PC-3 (cell line): ENCODE results near the gene ZNF621. TPM values are rescaled to one million over a fixed set of nuclear protein-coding genes. Genes with fewer than 3 reads are reported as not detected.

Experiments
- ATAC-seq: fragments of 200-7000 bp; cut with Tn5 transposase; 2 replicates; pipeline ENCODE4 v1.9.1; 2020; ENCODE audit warnings: mild to moderate bottlenecking, moderate library complexity
- BruUV-seq: library from RNA; stranded (reverse); fragments of 400-500 nt; replicated peaks from 2 replicates; lab custom pipeline; 2021; lab: Mats Ljungman, UMichigan
- CTCF ChIA-PET: fragments of 300-600 bp; sonication (Branson Sonifier 250); formaldehyde crosslinking; loops from one replicate; lab custom pipeline; 2022; ENCODE audit warnings: antibody characterized with exemption; lab: Charles Lee
- POLR2A ChIA-PET: fragments of 300-600 bp; sonication (Branson Sonifier 250); formaldehyde crosslinking; loops from one replicate; lab custom pipeline; 2022; ENCODE audit warnings: antibody characterized with exemption; ENCODE audit not compliant: unreplicated experiment; lab: Charles Lee
- DNase-seq: peaks from one replicate; pipeline ENCODE4 v3.0.0-alpha.2; 2015
- H2AFZ ChIP-seq: fragments of 300-600 bp; sonication (generic); 2 replicates; pipeline ENCODE4 v1.6.0; 2016; ENCODE audit warnings: antibody characterized with exemption, low read length
- H3F3A ChIP-seq: fragments of 300-600 bp; sonication (generic); one replicate; pipeline ENCODE4 v1.6.0; 2017; ENCODE audit warnings: antibody characterized with exemption, low read length, control low read depth, mild to moderate bottlenecking; ENCODE audit not compliant: unreplicated experiment
- H3K27ac ChIP-seq: fragments of 300-600 bp; sonication (generic); 2 replicates; pipeline ENCODE4 v1.5.1; 2016; ENCODE audit warnings: mild to moderate bottlenecking, low read length
- H3K27me3 ChIP-seq: fragments of 300-600 bp; sonication (generic); 2 replicates; pipeline ENCODE4 v1.6.1; 2016; ENCODE audit warnings: low read length, mixed read lengths
- H3K36me3 ChIP-seq: fragments of 300-600 bp; sonication (generic); 2 replicates; pipeline ENCODE4 v1.6.1; 2016; ENCODE audit warnings: low read depth, mixed run types, low read length, mixed read lengths
- H3K4me1 ChIP-seq: fragments of 300-600 bp; sonication (generic); 2 replicates; pipeline ENCODE4 v1.5.1; 2016; ENCODE audit warnings: low read length; ENCODE audit not compliant: insufficient read depth
- H3K4me2 ChIP-seq: fragments of 300-600 bp; sonication (generic); 2 replicates; pipeline ENCODE4 v1.6.0; 2016; ENCODE audit warnings: low read length
- H3K4me3 ChIP-seq: fragments of 300-600 bp; sonication (generic); 2 replicates; pipeline ENCODE4 v1.5.1; 2016; ENCODE audit warnings: mild to moderate bottlenecking, low read length, mixed read lengths
- H3K79me2 ChIP-seq: fragments of 300-600 bp; sonication (generic); 2 replicates; pipeline ENCODE4 v1.6.1; 2017; ENCODE audit warnings: low read length, mixed read lengths
- H3K9ac ChIP-seq: fragments of 300-600 bp; sonication (generic); 2 replicates; pipeline ENCODE4 v1.6.0; 2016; ENCODE audit warnings: mild to moderate bottlenecking, low read length
- H3K9me2 ChIP-seq: fragments of 300-600 bp; sonication (generic); replicated peaks from 2 replicates; pipeline ENCODE4 v1.6.1; 2016; ENCODE audit warnings: mixed run types, low read length, mixed read lengths
- H3K9me3 ChIP-seq: fragments of 300-600 bp; sonication (generic); 2 replicates; pipeline ENCODE4 v1.6.1; 2016; ENCODE audit warnings: low read length, mixed read lengths
- H4K20me1 ChIP-seq: fragments of 300-600 bp; sonication (generic); 2 replicates; pipeline ENCODE4 v1.6.1; 2016; ENCODE audit warnings: low read length, mixed read lengths
- EZH2 ChIP-seq: fragments of 300-600 bp; sonication (generic); IDR thresholded peaks from one replicate; pipeline ENCODE4 v1.6.1; 2017; ENCODE audit warnings: antibody characterized with exemption, mild to moderate bottlenecking, low read length; ENCODE audit not compliant: unreplicated experiment
- EZH2phosphoT487 ChIP-seq: fragments of 300-600 bp; sonication (generic); IDR thresholded peaks from 2 replicates; pipeline ENCODE4 v1.6.1; 2018; ENCODE audit warnings: mild to moderate bottlenecking, antibody characterized with exemption, low read length, borderline replicate concordance
- intact Hi-C: fragments of 100-400 bp; cut with micrococcal nuclease; formaldehyde crosslinking; loops from 2 replicates; pipeline ENCODE4 v1.9.0; 2023
- total RNA-seq: library from RNA; depleted of rRNA; stranded (reverse); fragments of >200 nt; gene quantifications from 2 replicates; pipeline ENCODE4 v1.2.3, GENCODE V29; 2014; rRNA removed
- TF ChIP-seq, protein P1 (sequence below): fragments of 300-600 bp; sonication (generic); conservative IDR thresholded peaks from 2 replicates; pipeline ENCODE4 v1.5.1; 2017; ENCODE audit warnings: antibody characterized with exemption, low read depth, mild to moderate bottlenecking, low read length

Gene ZNF621
- total RNA-seq, 1 experiment from 2014 or later: 17.0 TPM

DNA sequence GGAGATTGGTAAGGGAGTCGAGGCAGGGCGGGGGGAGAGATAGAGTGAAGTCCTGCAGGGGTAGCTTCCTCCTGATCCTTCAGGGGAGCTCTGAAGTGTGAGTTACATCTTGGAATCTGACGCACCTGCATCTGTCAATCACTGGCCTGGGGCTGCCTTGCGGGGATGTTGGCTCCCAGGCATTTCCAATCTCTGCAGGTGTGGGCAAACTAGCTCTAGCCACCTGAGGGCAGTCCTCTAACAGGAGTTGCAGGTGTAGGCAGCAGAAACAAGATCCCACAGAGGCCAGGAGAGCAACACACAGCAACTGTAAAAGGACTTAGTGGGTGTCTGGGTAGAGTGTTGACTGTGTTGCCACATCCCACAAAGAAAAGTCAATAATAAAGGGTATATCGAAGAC lies 63.6 kb downstream of the ZNF621 start:
- no TSS peak for BruUV-seq

More for the DNA sequence above, 63.6 kb downstream of the ZNF621 start:
- H3K4me1 ChIP-seq: no peaks in the 10 kb centered on the region
- H3F3A ChIP-seq: no peaks in the 10 kb centered on the region
- CTCF ChIA-PET: no interaction called here
- H3K9ac ChIP-seq: no peak overlapping the region
- H4K20me1 ChIP-seq: no peaks in the 10 kb centered on the region
- H3K79me2 ChIP-seq: no peaks in the 10 kb centered on the region
- H3K4me2 ChIP-seq: no peak overlapping the region
- no peaks in the 10 kb centered on the region for H3K36me3 ChIP-seq
- no peak overlapping the region for H3K27ac ChIP-seq
- no peak overlapping the region for H3K4me3 ChIP-seq
- no peaks in the 10 kb centered on the region for H3K9me2 ChIP-seq
- POLR2A ChIA-PET: no interaction called here
- no peak for ATAC-seq
- no peak overlapping the region for H2AFZ ChIP-seq
- DNase-seq: peak; percentile 52
- intact Hi-C loops: no loop called here
- H3K9me3 ChIP-seq: no peaks in the 10 kb centered on the region
- TF ChIP-seq EZH2 (no peak), EZH2phosphoT487 (no peak)
- TF ChIP-seq, protein P1, sequence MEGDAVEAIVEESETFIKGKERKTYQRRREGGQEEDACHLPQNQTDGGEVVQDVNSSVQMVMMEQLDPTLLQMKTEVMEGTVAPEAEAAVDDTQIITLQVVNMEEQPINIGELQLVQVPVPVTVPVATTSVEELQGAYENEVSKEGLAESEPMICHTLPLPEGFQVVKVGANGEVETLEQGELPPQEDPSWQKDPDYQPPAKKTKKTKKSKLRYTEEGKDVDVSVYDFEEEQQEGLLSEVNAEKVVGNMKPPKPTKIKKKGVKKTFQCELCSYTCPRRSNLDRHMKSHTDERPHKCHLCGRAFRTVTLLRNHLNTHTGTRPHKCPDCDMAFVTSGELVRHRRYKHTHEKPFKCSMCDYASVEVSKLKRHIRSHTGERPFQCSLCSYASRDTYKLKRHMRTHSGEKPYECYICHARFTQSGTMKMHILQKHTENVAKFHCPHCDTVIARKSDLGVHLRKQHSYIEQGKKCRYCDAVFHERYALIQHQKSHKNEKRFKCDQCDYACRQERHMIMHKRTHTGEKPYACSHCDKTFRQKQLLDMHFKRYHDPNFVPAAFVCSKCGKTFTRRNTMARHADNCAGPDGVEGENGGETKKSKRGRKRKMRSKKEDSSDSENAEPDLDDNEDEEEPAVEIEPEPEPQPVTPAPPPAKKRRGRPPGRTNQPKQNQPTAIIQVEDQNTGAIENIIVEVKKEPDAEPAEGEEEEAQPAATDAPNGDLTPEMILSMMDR: peak; percentile 58
- peaks cover 12% of the 10 kb centered on the region; the same call in 1 of the 2 replicates for H3K27me3 ChIP-seq

Other genes starting within 250 kb of the ZNF621 start
- gene EIF1B, start 215.3 kb upstream of the ZNF621 start, total RNA-seq: 9.0 and 10.0 TPM in 2 replicates
- 6.0 and 7.1 TPM in 2 replicates for gene ENTPD3, start 137.8 kb upstream of the ZNF621 start, total RNA-seq
- gene RPL14, start 67.6 kb upstream of the ZNF621 start, total RNA-seq: 543 and 624 TPM in 2 replicates
- 3.5 and 6.0 TPM in 2 replicates for gene ZNF619, start 47.8 kb upstream of the ZNF621 start, total RNA-seq
- gene ZNF620, start 18.9 kb upstream of the ZNF621 start, total RNA-seq: 1.8 and 2.5 TPM in 2 replicates